ENCODE measurements around the gene ABHD11. TPM values are rescaled to one million over a fixed set of nuclear protein-coding genes. Genes with fewer than 3 reads are reported as not detected.

Gene ABHD11
- total RNA-seq, 2 donors from 2014 or later: 14.0 to 15.1 TPM

DNA sequence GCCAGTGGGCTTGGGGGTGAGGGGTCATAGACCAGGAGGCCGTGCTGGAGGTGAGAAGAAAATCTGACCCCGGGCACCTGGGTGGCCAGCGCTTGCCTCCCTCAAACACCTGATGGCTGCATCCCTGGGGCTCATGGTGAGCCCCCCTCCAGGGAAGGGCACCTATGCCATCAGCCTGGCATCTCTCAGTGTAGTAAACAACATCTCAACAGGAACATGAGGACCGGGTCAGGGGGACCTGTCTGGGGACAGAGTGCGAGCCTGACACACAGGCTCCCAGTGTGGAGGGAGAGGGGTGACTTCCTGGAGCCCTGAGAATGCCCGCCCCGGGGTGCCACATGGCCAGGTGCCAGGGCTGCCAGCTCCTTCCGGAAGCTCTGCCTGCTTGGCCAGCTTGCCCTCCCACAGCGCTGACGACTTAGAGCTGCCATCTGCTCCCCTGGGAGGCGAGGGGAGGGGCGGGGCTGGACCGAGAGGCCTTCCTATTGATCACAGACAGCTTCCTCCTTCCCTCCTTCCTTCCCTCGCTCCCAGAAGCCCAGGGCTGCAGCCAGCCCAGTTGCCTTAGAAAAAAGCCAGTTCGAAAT lies 31.5 kb downstream of the ABHD11 start:
- peaks cover 15% of the 10 kb centered on the region for H3K4me1 Mint-ChIP-seq
- ATAC-seq (peak; percentile 28), DNase-seq (no peak)
- peak overlapping the region; percentile 25 for H3K4me3 Mint-ChIP-seq
- no peaks in the 10 kb centered on the region for H3K9me3 ChIP-seq (ENCODE audit: control insufficient read depth, low read length, poor library complexity, severe bottlenecking)
- H3K27ac Mint-ChIP-seq: peak overlapping the region; percentile 66
- H3K36me3 Mint-ChIP-seq (ENCODE audit: low read depth): no peaks in the 10 kb centered on the region
- no peaks in the 10 kb centered on the region for H3K27me3 Mint-ChIP-seq

DNA sequence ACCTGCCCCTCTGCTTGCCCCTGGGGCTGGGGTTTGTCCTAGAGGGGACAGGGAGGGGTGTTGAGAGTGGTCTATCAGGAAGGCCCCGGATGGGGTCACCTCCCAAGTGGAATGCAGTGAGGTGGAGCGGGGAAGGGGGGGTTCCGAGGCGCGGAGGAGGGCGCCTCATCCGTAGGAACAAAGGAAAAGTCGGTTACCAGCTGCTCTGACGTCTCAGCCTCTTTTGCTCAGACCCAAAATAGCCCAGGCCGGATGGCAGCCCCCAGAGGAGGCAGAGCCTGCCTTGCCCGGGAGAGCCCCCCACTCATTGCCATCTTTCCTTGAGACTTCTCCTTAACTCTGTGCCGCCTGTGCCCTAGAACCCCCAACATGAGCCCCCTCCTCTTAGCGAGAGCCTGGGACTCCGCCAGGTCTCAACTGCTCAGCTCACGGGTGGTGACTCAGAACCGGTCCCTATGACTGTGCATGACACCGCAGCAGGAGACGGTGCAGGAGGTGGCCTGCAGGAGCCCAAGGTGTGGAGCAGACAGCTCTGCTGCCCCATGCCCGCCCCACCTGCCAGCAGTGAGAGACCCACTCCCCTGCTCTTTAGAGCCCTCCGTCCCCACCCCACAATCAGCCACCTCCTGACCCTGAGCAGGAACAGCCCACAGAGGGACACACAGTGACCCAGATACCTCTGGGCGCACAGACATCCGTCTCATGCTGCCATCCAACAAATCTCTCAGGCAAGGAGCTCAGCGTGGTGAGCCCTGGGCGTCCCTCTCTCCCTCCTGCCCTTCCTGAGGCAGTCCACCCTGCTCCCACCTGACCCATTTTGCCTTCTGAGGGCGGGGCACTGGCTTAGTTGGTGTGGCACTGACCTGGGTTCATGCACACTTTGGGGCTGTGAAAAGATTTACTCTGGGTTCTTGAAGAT lies 32.2 kb downstream of the ABHD11 start:
- Mint-ChIP-seq H3K36me3 (ENCODE audit: low read depth) (no peaks in the 10 kb centered on the region), H3K27ac (peak overlapping the region; percentile 66), H3K4me3 (peak overlapping the region; percentile 25), H3K27me3 (no peaks in the 10 kb centered on the region), H3K4me1 (peaks cover 20% of the 10 kb centered on the region)
- DNase-seq: no peak
- ATAC-seq: no peak
- no peaks in the 10 kb centered on the region for H3K9me3 ChIP-seq (ENCODE audit: control insufficient read depth, low read length, poor library complexity, severe bottlenecking)

DNA sequence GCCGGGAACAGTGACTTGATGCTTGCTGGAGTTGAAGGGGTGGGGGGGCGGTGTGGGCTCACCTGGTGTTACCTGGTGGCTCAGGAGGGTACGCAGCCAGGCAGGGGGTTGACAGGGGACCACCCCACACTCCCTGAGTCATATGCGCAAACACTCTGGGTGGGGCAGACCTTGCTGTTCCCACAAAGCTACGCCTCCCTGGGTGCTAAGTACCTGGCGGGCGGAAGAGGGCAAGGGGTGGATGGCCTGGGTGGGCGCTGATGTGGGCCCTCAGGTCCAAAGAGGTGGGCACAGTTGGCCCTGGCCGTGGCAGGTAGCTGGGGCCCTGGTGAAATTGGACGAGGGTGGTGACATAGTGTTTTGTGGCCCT lies 33.1 kb downstream of the ABHD11 start:
- DNase-seq: no peak
- no peaks in the 10 kb centered on the region for H3K9me3 ChIP-seq (ENCODE audit: control insufficient read depth, low read length, poor library complexity, severe bottlenecking)
- no peaks in the 10 kb centered on the region for H3K36me3 Mint-ChIP-seq (ENCODE audit: low read depth)
- H3K4me3 Mint-ChIP-seq: no peak overlapping the region
- peak overlapping the region; percentile 66 for H3K27ac Mint-ChIP-seq
- H3K27me3 Mint-ChIP-seq: no peaks in the 10 kb centered on the region
- H3K4me1 Mint-ChIP-seq: peaks cover 17% of the 10 kb centered on the region
- ATAC-seq: no peak

DNA sequence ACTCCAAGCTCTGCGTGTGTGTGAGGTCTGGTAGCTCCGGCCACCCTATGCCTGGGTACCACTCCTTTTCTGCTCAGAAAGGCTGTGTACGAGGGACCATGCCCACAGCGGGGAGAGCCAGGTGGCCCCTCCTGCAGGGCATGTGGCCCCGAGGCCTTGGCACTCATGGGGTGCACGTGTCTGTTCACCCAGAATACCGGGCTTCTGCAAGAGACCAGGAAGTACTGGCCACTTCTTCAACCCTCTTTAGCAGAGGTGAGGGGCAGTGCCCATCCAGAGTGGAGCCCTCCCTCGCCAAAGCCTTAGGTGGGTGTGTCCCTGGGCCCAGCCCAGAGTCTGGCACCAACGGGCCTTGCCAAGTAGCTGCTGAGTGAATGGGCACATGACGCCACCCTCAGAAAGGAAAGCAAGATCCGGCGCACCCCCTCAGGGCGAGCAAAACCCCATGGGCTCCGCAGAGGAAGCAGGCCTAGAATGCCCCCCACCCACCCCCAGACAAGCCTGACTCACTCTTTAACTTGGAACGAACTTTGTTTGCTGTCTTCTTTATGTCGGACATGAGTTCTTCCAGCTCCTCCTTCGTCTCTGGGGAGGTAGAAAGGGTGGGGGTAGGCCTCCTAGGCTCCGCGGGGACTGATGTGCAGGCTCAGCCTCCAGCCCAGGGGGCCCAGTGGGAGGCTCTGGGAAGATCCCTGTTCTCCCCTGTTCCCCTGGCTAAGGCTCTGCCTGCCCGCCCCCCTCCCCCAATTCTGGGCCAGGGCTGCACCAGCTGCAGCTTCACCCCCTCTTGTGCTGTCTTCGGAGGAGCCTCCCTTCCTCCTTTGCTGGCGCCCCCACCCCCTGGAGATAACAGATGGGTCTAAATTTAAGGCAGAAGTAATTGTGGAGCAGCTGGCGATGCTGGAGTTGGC lies 33.7 kb downstream of the ABHD11 start:
- H3K36me3 Mint-ChIP-seq (ENCODE audit: low read depth): no peaks in the 10 kb centered on the region
- ATAC-seq (no peak), DNase-seq (no peak)
- H3K9me3 ChIP-seq (ENCODE audit: control insufficient read depth, low read length, poor library complexity, severe bottlenecking): no peaks in the 10 kb centered on the region
- no peak overlapping the region for H3K27ac Mint-ChIP-seq
- no peak overlapping the region for H3K4me3 Mint-ChIP-seq
- peaks cover 17% of the 10 kb centered on the region for H3K4me1 Mint-ChIP-seq
- no peaks in the 10 kb centered on the region for H3K27me3 Mint-ChIP-seq

DNA sequence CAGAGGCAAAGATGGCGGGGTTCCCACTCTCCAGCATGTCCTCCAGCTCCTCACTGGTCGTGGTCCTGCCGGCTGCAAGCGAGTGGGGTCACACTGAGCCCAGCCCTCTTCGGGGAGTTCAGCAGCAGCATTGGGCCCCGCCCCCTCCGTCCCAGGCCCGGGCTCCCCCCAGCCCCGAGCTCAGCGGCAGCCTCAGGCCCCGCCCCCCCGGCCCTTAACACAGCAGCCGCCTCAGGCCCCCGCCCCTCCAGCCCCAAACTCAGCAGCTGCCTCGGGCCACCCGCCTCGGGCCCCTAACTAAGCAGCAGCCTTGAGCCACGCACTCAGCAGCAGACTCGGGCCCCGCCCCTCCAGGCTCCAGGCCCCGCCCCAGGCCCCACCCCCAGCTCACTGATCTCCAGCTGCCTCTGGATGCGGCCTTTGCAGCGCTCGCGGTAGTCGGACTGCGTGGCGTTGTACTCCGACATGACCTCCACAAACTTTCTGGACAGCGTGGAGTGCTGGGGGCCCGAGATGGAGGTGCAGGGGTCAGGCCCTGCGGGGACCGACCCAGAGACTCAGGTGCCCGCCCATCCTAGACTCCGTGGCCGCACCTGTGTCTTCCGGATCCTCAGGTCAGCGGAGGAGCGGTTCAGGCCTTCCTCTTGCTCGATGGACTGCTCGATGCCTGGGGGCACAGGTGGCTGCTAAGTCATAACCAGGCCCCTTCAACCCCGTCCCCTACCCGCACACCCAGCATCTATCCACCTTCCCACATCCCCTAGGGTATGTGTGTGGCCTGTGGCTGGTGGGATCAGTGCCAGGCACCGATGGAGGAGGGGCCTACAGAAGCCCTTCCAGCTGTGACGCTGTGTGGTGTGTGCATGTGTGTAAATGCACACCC lies 34.6 kb downstream of the ABHD11 start:
- H3K27ac Mint-ChIP-seq: no peak overlapping the region
- no peaks in the 10 kb centered on the region for H3K27me3 Mint-ChIP-seq
- H3K36me3 Mint-ChIP-seq (ENCODE audit: low read depth): no peaks in the 10 kb centered on the region
- no peaks in the 10 kb centered on the region for H3K9me3 ChIP-seq (ENCODE audit: control insufficient read depth, low read length, poor library complexity, severe bottlenecking)
- ATAC-seq: peak; percentile 58
- H3K4me1 Mint-ChIP-seq: peaks cover 17% of the 10 kb centered on the region
- peak in 1 of 3 donors; percentile 33 for DNase-seq
- H3K4me3 Mint-ChIP-seq: peak overlapping the region; percentile 50

DNA sequence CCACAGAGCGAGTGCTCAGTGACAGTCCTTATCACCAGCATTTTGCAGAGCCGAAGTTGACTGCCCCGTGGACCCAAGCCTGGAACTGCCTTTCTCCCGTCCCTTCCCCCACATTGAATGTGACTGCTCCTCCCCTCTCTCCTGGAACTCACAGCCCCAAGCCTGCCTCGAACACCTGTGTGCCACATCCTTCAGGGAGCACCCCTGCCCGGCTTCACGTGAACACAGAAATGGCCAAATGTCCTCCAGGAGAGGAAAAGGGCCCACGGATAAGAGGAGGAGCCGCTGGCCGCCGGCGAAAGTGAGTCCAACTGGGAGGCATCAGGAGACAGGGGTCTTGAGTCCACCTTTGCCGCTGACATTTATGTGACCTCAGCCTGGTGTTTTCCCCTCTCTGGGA lies 35.4 kb downstream of the ABHD11 start:
- no peak overlapping the region for H3K27ac Mint-ChIP-seq
- no peak for ATAC-seq
- H3K36me3 Mint-ChIP-seq (ENCODE audit: low read depth): no peaks in the 10 kb centered on the region

DNA sequence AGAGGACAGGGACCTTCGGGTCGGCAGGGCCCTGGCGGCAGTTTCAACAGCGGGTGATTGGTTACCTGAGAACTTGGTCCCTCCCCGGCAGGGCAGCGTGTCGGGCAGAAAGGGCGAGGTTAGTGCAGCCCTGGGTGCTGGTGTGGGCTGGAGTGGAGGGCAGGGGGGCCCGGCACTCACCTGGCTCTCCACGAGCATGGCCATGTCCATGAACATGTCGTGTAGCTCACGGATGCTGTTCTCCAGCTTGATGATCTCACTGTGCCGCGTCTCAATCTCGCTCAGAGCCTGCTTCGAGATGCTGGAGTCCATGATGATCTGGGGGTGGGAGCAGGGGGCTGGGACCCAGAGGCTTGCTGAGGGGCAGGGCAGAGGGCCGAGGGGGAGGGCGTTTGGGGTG lies 35.9 kb downstream of the ABHD11 start:
- H3K4me1 Mint-ChIP-seq: peaks cover 17% of the 10 kb centered on the region
- no peaks in the 10 kb centered on the region for H3K27me3 Mint-ChIP-seq
- peak overlapping the region; percentile 71 for H3K27ac Mint-ChIP-seq
- no peaks in the 10 kb centered on the region for H3K9me3 ChIP-seq (ENCODE audit: control insufficient read depth, low read length, poor library complexity, severe bottlenecking)
- peak overlapping the region; percentile 52 for H3K4me3 Mint-ChIP-seq
- ATAC-seq (no peak), DNase-seq (no peak)
- H3K36me3 Mint-ChIP-seq (ENCODE audit: low read depth): no peaks in the 10 kb centered on the region

More for the DNA sequence above, 35.4 kb downstream of the ABHD11 start:
- no peak for DNase-seq
- H3K9me3 ChIP-seq (ENCODE audit: control insufficient read depth, low read length, poor library complexity, severe bottlenecking): no peaks in the 10 kb centered on the region
- peaks cover 17% of the 10 kb centered on the region for H3K4me1 Mint-ChIP-seq
- peak overlapping the region; percentile 31 for H3K4me3 Mint-ChIP-seq
- H3K27me3 Mint-ChIP-seq: no peaks in the 10 kb centered on the region

DNA sequence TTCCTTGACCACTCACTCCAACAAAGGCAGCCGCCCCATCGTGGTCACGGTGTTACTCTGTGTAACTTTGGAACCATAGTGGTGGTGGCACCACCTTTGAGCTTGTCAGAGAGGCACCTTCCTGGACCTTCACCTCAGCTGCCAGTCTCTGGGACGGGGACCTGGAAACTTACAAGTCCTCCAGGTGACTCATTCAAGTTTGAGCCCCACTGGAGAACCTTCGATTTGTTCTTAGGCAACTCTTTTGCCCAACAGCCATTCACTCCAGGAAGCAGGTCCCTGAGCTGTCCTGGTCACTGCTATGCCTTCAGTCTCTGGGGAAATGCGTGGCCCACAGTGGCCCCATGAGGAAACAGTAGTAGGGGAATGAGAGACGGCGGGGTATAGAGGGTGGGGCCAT lies 36.4 kb downstream of the ABHD11 start:
- H3K36me3 Mint-ChIP-seq (ENCODE audit: low read depth): no peaks in the 10 kb centered on the region
- H3K4me1 Mint-ChIP-seq: peaks cover 17% of the 10 kb centered on the region
- H3K9me3 ChIP-seq (ENCODE audit: control insufficient read depth, low read length, poor library complexity, severe bottlenecking): no peaks in the 10 kb centered on the region
- H3K4me3 Mint-ChIP-seq: peak overlapping the region; percentile 62
- H3K27ac Mint-ChIP-seq: peak overlapping the region; percentile 71
- DNase-seq: no peak
- no peaks in the 10 kb centered on the region for H3K27me3 Mint-ChIP-seq
- ATAC-seq: no peak

DNA sequence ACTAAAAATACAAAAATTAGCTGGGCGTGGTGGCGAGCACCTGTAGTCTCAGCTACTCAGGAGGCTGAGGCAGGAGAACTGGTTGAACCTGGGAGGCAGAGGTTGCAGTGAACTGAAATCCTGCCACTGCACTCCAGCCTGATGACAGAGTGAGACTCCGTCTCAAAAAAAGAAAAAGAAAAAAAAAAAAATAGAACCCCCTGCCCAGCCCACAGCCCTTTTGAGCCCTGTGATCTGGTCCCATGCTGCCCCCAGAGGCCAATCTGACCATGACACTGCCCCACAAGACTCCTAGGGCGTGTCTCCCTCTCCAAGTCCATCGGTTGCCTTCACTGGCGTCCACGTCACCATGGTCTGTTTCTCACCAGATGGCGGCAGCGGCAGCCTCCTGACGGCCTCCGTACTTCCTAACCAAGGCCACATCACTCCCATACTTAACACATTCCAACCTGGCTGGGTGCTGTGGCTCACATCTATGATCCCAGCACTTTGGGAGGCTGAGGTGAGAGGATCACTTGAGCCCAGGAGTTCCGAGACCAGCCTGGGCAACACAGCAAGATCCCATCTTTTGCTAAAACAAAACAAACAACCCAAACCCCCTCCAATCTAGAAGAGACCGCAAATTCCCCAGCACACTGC lies 37.1 kb downstream of the ABHD11 start:
- Mint-ChIP-seq H3K27ac (peak overlapping the region; percentile 71), H3K36me3 (ENCODE audit: low read depth) (peaks cover 3% of the 10 kb centered on the region)
- no peaks in the 10 kb centered on the region for H3K9me3 ChIP-seq (ENCODE audit: control insufficient read depth, low read length, poor library complexity, severe bottlenecking)

DNA sequence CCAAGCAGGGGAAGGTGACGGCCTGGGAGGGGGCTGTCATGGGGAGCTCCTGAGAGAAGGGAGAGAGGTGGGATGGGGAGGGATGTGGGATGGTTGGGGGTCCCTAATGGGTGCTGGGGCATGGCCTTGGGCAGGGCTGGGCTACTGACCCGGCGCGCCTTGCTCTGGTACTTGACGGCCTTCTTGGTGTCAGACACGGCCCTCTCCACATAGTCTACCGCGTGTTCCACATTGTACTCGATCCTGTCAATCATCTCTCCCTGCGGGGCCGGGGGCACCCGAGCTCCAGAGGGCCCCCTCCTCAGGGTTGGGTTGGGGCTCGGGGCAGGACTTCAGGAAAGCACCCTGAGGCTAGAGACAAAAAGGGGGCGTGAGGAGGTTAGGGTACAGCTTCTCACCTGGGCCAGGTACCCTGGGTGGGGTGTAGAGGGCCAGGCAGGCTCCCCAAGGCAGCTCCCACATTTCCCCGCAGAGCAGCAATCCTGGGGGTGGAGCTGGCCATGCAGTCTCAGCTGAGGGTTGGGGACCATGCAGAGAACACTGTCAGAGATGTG lies 37.9 kb downstream of the ABHD11 start:
- peaks cover 4% of the 10 kb centered on the region for H3K36me3 Mint-ChIP-seq (ENCODE audit: low read depth)
- peaks cover 11% of the 10 kb centered on the region for H3K4me1 Mint-ChIP-seq
- no peaks in the 10 kb centered on the region for H3K9me3 ChIP-seq (ENCODE audit: control insufficient read depth, low read length, poor library complexity, severe bottlenecking)
- peak overlapping the region; percentile 71 for H3K27ac Mint-ChIP-seq
- DNase-seq: no peak
- H3K27me3 Mint-ChIP-seq: no peaks in the 10 kb centered on the region
- no peak for ATAC-seq
- H3K4me3 Mint-ChIP-seq: no peak overlapping the region

More for the DNA sequence above, 37.1 kb downstream of the ABHD11 start:
- DNase-seq (no peak), ATAC-seq (peak; percentile 47)
- Mint-ChIP-seq H3K4me3 (peak overlapping the region; percentile 62), H3K4me1 (peaks cover 14% of the 10 kb centered on the region), H3K27me3 (no peaks in the 10 kb centered on the region)

DNA sequence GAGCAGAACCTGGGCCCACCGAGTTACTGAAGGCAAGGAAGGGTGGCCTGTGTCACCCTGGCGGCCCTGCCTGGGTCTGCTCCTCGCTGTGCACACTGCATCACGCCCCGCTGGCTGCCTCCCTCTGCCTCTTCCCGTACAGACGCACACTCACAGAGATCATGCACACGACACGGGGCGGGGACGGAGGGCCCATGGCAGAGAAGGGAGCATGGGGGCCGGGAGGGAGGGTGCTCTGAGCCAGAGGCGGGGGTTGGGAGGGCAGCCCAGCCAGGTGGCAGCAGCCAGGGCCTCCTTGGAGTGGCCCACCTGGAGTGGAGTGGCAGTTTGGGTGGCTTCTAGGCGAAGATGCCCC lies 38.6 kb downstream of the ABHD11 start:
- Mint-ChIP-seq H3K4me1 (peaks cover 14% of the 10 kb centered on the region), H3K27me3 (no peaks in the 10 kb centered on the region), H3K27ac (no peak overlapping the region), H3K4me3 (no peak overlapping the region), H3K36me3 (ENCODE audit: low read depth) (peaks cover 8% of the 10 kb centered on the region)
- DNase-seq (no peak), ATAC-seq (no peak)
- H3K9me3 ChIP-seq (ENCODE audit: control insufficient read depth, low read length, poor library complexity, severe bottlenecking): no peaks in the 10 kb centered on the region
